HFFc6 (cell line): ENCODE measurements around the gene SIGLEC7. TPM values are rescaled to one million over a fixed set of nuclear protein-coding genes. Genes with fewer than 3 reads are reported as not detected.

Experiments
- DNase-seq: peaks from one replicate; pipeline ENCODE4 v3.0.0-alpha.2; 2018
- H3K27ac Mint-ChIP-seq: 2 replicates; pipeline ENCODE4 v1.8.0; 2020; ENCODE audit warnings: mild to moderate bottlenecking, mixed read lengths
- H3K27me3 Mint-ChIP-seq: 2 replicates; pipeline ENCODE4 v1.8.0; 2021; ENCODE audit warnings: mild to moderate bottlenecking, moderate library complexity, mixed read lengths; ENCODE audit not compliant: insufficient read depth
- H3K36me3 Mint-ChIP-seq: 2 replicates; pipeline ENCODE4 v1.8.0; 2021; ENCODE audit warnings: low read depth, mixed read lengths
- H3K4me1 Mint-ChIP-seq: 2 replicates; pipeline ENCODE4 v1.8.0; 2020; ENCODE audit warnings: low read depth, mixed read lengths
- H3K4me3 Mint-ChIP-seq: 2 replicates; pipeline ENCODE4 v1.8.0; 2020; ENCODE audit warnings: mild to moderate bottlenecking, moderate library complexity, mixed read lengths
- H3K9me3 Mint-ChIP-seq: 2 replicates; pipeline ENCODE4 v1.8.0; 2020; ENCODE audit warnings: mild to moderate bottlenecking, mixed read lengths
- total RNA-seq, 6 experiments: library from RNA; stranded (reverse); fragmentation: NEBNext Ultra II Directional; extraction: Animal tissue kit (Norgen Biotek cat#: 25700); gene quantifications; 2 replicates in 1 of 6; 3 replicates in 5 of 6; pipeline ENCODE4 v1.2.3, GENCODE V29; 2021
- TF ChIP-seq, protein P1 (sequence below): fragments of 200-600 bp; sonication (generic); IDR thresholded peaks from 2 replicates; pipeline ENCODE4 v1.5.0; 2021; ENCODE audit warnings: antibody characterized with exemption, mild to moderate bottlenecking

Gene SIGLEC7
- total RNA-seq, 6 experiments from 2014 or later: not detected

GRCh38 chr19:51156710-51157109 lies 14.6 kb downstream of the SIGLEC7 start:
- Mint-ChIP-seq H3K27me3 (no peaks in the 10 kb centered on the region; the same call in 1 of the 2 replicates), H3K4me1 (no peaks in the 10 kb centered on the region), H3K4me3 (no peak overlapping the region), H3K9me3 (peaks cover 5% of the 10 kb centered on the region; the same call in 1 of the 2 replicates), H3K36me3 (no peaks in the 10 kb centered on the region), H3K27ac (no peak overlapping the region)
- TF ChIP-seq, protein P1, sequence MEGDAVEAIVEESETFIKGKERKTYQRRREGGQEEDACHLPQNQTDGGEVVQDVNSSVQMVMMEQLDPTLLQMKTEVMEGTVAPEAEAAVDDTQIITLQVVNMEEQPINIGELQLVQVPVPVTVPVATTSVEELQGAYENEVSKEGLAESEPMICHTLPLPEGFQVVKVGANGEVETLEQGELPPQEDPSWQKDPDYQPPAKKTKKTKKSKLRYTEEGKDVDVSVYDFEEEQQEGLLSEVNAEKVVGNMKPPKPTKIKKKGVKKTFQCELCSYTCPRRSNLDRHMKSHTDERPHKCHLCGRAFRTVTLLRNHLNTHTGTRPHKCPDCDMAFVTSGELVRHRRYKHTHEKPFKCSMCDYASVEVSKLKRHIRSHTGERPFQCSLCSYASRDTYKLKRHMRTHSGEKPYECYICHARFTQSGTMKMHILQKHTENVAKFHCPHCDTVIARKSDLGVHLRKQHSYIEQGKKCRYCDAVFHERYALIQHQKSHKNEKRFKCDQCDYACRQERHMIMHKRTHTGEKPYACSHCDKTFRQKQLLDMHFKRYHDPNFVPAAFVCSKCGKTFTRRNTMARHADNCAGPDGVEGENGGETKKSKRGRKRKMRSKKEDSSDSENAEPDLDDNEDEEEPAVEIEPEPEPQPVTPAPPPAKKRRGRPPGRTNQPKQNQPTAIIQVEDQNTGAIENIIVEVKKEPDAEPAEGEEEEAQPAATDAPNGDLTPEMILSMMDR: no peak
- DNase-seq: no peak

GRCh38 chr19:51157265-51157664 lies 15.2 kb downstream of the SIGLEC7 start:
- no peak for DNase-seq
- Mint-ChIP-seq H3K4me3 (no peak overlapping the region), H3K27ac (no peak overlapping the region), H3K9me3 (peaks cover 5% of the 10 kb centered on the region; the same call in 1 of the 2 replicates), H3K4me1 (no peaks in the 10 kb centered on the region), H3K27me3 (no peaks in the 10 kb centered on the region; the same call in 1 of the 2 replicates), H3K36me3 (no peaks in the 10 kb centered on the region)
- TF ChIP-seq, protein P1: no peak

DNA sequence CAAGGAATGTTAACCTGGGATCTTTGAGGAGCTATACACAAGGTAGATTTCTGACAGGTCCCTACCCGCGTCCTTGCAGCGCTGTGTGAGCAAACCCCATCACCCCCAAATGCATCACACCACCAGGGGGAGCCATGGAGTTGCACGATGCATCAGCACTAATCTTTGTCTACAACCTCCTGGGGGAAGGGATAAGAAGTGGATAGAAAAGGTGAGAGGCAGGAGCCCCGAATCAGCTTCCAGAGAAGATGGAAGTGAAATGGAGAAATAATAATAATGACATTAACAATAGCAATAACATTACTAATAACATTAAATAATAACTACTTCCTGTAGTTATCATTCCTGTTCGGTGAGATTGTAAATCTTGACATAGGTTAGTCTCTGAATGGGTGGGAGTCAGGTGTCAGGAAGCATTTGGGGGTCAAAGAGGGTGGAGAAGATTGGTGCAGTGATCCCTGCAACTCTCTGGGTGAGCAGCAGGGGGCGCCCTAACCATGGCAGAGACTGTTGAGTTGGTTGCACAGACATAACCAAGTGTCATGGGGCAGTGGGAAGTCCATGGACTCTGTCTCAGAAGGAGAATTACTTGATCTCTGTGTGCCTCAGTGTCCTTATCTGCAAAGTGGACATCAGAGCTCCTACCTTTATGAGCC lies 16.5 kb downstream of the SIGLEC7 start:
- H3K4me3 Mint-ChIP-seq: no peak overlapping the region
- DNase-seq: no peak
- H3K36me3 Mint-ChIP-seq: no peaks in the 10 kb centered on the region
- H3K27me3 Mint-ChIP-seq: no peaks in the 10 kb centered on the region; the same call in 1 of the 2 replicates
- H3K9me3 Mint-ChIP-seq: no peaks in the 10 kb centered on the region; the same call in 1 of the 2 replicates
- H3K27ac Mint-ChIP-seq: no peak overlapping the region
- H3K4me1 Mint-ChIP-seq: no peaks in the 10 kb centered on the region
- TF ChIP-seq, protein P1: peak; percentile 82

GRCh38 chr19:51159656-51160055 lies 17.6 kb downstream of the SIGLEC7 start:
- Mint-ChIP-seq H3K4me3 (no peak overlapping the region), H3K9me3 (no peaks in the 10 kb centered on the region; the same call in 1 of the 2 replicates), H3K36me3 (no peaks in the 10 kb centered on the region), H3K27me3 (no peaks in the 10 kb centered on the region; the same call in 1 of the 2 replicates), H3K27ac (no peak overlapping the region), H3K4me1 (peaks cover 8% of the 10 kb centered on the region; the same call in 1 of the 2 replicates)
- TF ChIP-seq, protein P1: no peak
- DNase-seq: no peak

- Mint-ChIP-seq H3K27me3 (no peaks in the 10 kb centered on the region; the same call in 1 of the 2 replicates), H3K27ac (no peak overlapping the region), H3K9me3 (no peaks in the 10 kb centered on the region; the same call in 1 of the 2 replicates), H3K4me1 (peaks cover 8% of the 10 kb centered on the region; the same call in 1 of the 2 replicates), H3K36me3 (no peaks in the 10 kb centered on the region), H3K4me3 (no peak overlapping the region)
- TF ChIP-seq, protein P1: no peak
- DNase-seq: no peak
These were observed 19.2 kb downstream of the SIGLEC7 start for GRCh38 chr19:51161266-51161665.
